Activated CD8-positive, alpha-beta memory T cell treated with anti-CD3 and anti-CD28 coated beads for 48 hours (primary cell): Measurements from ENCODE around the gene RNF13.
"Not testable (repeated sequence)": the region's sequence is repeated elsewhere in the genome, so short reads cannot be mapped to it uniquely, and the experiment has no call there.

Experiments used
- DNase-seq, 3 experiments: peaks; one replicate each; pipeline ENCODE4 v3.0.0-alpha.2; 2020; ENCODE audit warnings: low read depth in 2 of 3, low spot score in 2 of 3

RNF13 gene

GRCh38 chr3:149838491-149838890 lies 25.5 kb downstream of the RNF13 start:
- DNase-seq, result not testable (repeated sequence)

GRCh38 chr3:149839469-149839868 lies 26.5 kb downstream of the RNF13 start:
- DNase-seq, result not testable (repeated sequence)

- no peak for DNase-seq
These were observed 26.9 kb downstream of the RNF13 start for GRCh38 chr3:149839896-149840295.

GRCh38 chr3:149843502-149843901 lies 30.5 kb downstream of the RNF13 start:
- DNase-seq, result no peak

GRCh38 chr3:149844091-149844490 lies 31.1 kb downstream of the RNF13 start:
- DNase-seq, result no peak

GRCh38 chr3:149845570-149846244 lies 32.7 kb downstream of the RNF13 start:
- DNase-seq, result no peak

GRCh38 chr3:149848238-149848637 lies 35.2 kb downstream of the RNF13 start:
- DNase-seq, result no peak

GRCh38 chr3:149848688-149849087 lies 35.7 kb downstream of the RNF13 start:
- no peak for DNase-seq

GRCh38 chr3:149850787-149851584 lies 38.0 kb downstream of the RNF13 start:
- DNase-seq, result no peak

GRCh38 chr3:149858911-149859310 lies 45.9 kb downstream of the RNF13 start:
- no peak for DNase-seq

- DNase-seq, result no peak
These were observed 47.9 kb downstream of the RNF13 start for GRCh38 chr3:149860881-149861280.

- DNase-seq, result no peak
These were observed 54.5 kb downstream of the RNF13 start for GRCh38 chr3:149867563-149867962.

- no peak for DNase-seq
These were observed 58.8 kb downstream of the RNF13 start for GRCh38 chr3:149871855-149872254.

GRCh38 chr3:149872589-149872988 lies 59.6 kb downstream of the RNF13 start:
- no peak for DNase-seq

- no peak for DNase-seq
These were observed 64.7 kb downstream of the RNF13 start for GRCh38 chr3:149877668-149878067.

GRCh38 chr3:149879872-149880271 lies 66.9 kb downstream of the RNF13 start:
- no peak for DNase-seq

- no peak for DNase-seq
These were observed 68.9 kb downstream of the RNF13 start for GRCh38 chr3:149881879-149882278.

- DNase-seq, result no peak
These were observed 70.1 kb downstream of the RNF13 start for GRCh38 chr3:149883134-149883533.

GRCh38 chr3:149883860-149884259 lies 70.8 kb downstream of the RNF13 start:
- DNase-seq, result not testable (repeated sequence)

- DNase-seq, result not testable (repeated sequence)
These were observed 71.8 kb downstream of the RNF13 start for GRCh38 chr3:149884848-149885247.

- no peak for DNase-seq
These were observed 73.9 kb downstream of the RNF13 start for GRCh38 chr3:149886957-149887356.

- DNase-seq, result no peak
These were observed 78.6 kb downstream of the RNF13 start for GRCh38 chr3:149891621-149892020.

GRCh38 chr3:149892371-149892770 lies 79.4 kb downstream of the RNF13 start:
- DNase-seq, result no peak
